Measurements from ENCODE around the gene PTGFRN.
"Not testable (repeated sequence)": the region's sequence is repeated elsewhere in the genome, so short reads cannot be mapped to it uniquely, and the experiment has no call there.

The PTGFRN gene

DNA sequence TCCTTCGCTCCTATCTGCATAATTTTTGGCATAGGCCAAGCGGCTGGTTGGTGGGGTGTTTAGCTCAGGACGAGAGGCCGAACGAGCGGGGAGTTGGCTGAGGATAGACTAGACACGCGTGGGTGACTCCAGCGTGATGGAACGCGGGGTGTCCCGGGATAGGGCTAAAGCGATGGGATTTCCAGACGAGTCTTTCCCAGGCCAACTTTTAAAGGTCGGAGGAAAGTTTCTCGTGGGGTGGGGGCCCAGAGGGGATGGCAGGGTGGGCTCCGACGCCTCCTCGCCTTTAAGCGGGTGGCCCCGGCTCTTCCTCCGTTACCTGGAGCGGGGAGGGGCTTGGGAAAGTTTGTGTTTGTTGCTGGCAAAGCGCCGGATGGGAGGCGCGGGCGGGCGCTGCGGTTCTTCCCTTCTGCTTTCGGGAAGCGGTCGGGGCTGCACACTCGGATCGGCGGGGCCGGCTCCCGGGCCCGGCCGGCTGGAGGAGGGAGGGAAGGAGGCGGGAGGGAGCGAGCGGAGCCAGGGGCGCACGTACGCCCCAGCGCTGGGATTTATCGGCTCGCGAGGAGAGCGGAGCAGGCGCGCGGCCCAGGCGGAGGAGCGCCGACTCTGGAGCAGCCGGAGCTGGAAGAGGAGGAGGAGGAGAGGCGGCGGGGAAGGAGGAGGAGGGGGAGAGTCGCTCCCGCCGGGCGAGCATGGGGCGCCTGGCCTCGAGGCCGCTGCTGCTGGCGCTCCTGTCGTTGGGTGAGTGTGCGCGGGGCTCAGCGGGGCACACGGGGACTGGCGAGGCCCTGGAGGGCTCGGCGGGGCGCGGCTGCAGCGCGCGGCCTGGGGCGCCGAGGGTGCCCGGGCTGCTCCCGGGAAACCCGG, at the start of gene PTGFRN:
PTGFRN (plus strand) TSS at position 405 of the 867 bp plus-strand sequence; CDS start at position 693, 288 bp downstream.
- FAIRE-seq = no peak

GRCh38 chr1:116860167-116860566, 49.5 kb upstream of the PTGFRN start:
- not testable (repeated sequence) for FAIRE-seq

DNA sequence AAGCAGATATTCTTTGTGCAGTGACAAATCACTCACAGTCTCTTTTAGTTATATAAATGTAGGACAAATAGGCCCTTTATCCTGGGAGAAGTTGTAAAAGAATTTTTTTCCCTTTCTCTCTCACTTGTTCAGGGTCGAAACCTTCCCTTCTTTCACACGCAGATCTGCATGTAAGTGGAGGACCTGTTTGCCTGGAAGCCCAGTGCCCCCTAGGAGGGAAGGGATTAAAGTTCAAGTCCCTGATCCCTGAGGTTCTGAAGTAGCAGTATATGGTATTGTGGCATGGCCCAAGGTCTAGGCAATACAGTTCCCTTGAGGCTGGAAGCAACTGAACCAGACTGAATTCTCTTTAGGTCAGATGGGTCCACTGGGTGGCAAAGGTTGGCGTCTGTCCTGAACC, 48.6 kb upstream of the PTGFRN start:
- FAIRE-seq = no peak

- not testable (repeated sequence) for FAIRE-seq
These were observed 46.7 kb upstream of the PTGFRN start for GRCh38 chr1:116863031-116863430.

- not testable (repeated sequence) for FAIRE-seq
These were observed 43.2 kb upstream of the PTGFRN start for GRCh38 chr1:116866478-116866877.

DNA sequence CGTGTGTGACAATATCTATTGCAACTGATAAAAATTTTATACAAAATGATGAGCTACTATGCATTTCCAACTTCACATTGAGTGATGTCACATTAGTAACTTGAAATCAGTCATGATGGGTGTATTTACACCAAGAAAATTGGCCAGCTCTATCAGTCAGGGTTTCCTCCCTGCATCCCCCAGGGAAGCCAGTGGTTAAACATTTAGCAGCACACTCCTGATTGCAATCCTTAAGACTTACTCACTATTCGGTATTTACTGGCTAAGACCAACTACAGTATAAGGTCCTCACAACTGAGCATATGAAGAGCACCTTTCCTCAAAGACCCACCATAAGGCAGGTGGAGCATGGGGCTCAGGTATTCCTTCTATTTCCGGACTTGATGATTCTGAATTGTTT, 41.3 kb upstream of the PTGFRN start:
- no peak for FAIRE-seq

- no peak for FAIRE-seq
These were observed 40.1 kb upstream of the PTGFRN start for GRCh38 chr1:116869611-116870010.

DNA sequence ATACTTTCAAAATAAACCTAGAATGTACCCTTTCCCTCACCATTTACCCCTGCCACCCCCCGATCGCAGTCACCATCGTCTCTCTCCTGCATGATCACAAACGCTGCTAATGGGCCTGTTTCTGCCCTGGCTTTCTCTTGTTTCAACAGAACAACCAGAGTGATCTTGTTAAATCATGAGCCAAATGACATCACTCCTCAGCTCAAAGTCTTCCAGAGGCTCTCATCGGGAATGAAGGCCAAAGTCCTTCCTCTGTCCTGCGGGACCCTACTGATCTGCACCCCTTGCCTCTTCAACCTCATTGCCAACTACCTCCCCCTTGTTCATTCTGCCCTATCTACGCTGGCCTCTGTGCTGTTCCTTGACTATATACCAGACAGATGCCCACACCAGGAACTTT, 39.4 kb upstream of the PTGFRN start:
- no peak for FAIRE-seq

- FAIRE-seq = no peak
These were observed 38.0 kb upstream of the PTGFRN start for GRCh38 chr1:116871779-116872146.

DNA sequence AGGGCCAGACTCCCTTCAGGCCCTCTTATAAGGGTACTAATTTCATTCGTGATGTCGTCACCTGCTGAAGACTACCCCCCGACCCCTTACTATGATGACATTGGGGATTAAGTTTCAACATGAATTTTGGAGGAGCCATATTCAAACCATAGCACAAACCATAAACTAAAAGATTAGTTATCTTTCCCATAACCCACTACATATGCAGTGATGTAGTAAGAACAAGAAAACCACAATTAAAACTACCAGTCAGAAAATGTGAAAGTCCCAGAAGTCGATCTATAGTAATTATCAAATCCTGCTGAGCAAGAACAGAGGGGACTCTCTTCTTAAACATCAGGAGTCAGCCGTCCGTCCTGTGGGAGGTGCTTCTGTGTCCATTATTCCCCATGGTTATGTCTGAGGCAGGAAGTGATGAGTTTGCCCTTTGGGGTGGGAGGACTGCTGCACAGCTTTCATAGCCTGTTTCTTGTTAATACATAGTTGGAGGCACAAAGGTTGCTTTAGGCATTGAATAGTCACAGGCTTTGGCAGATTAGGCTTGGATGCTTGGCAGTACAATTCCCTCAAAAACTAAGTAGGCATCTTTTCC, 35.9 kb upstream of the PTGFRN start:
- FAIRE-seq = no peak

- FAIRE-seq = no peak
These were observed 34.9 kb upstream of the PTGFRN start for GRCh38 chr1:116874733-116875249.

DNA sequence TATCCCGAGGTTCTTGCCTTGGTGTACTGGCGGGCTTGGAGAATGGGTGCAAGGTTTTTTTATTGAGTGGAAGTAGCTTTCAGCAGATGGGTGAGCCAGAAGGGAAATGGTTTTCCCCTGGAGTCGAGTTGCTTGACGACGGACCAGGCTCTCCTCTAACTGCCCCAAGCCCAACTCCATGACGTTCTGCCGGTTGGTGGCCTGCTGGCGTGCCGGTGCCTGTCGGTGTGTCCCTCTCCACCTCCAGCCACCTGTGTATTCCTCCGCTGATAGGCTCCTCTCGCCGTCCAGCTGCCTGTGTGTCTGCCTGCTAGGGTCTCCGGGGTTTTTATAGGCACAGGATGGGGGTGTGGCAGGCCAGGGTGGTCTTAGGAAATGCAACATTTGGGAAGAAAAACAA, 34.3 kb upstream of the PTGFRN start:
- FAIRE-seq = no peak

GRCh38 chr1:116875946-116876345, 33.8 kb upstream of the PTGFRN start:
- FAIRE-seq = not testable (repeated sequence)

DNA sequence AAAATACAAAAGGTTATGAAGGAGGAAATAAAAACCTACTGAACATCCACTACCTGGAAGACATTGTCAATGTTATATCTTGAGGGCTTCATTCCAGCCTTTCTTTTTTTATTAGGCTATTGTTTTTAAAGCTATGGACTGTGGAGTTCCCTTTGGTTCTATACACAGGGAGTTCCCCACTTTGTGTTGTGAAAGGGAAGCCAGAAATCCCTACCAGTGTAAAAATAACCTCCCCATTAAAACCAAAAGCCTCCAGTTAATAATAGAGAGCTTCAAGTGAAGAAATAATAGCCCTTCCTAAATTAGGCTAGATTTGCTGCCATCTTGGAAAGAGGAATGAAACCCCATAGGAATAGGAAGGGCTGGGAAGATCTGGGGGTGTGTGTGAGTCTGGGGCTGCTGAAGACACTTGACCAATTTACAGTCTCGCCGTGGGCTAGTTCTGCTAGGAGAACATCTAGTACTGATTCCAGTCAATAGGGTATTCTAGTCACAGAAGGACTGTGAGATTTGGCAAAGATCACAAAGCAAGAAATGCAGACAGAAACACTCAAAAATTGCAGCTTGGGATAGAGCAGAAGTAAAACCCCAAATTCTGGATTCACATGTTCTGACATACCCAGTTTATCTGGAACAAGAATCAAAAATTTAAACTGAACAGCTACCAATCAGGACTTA, 32.4 kb upstream of the PTGFRN start:
- no peak for FAIRE-seq

DNA sequence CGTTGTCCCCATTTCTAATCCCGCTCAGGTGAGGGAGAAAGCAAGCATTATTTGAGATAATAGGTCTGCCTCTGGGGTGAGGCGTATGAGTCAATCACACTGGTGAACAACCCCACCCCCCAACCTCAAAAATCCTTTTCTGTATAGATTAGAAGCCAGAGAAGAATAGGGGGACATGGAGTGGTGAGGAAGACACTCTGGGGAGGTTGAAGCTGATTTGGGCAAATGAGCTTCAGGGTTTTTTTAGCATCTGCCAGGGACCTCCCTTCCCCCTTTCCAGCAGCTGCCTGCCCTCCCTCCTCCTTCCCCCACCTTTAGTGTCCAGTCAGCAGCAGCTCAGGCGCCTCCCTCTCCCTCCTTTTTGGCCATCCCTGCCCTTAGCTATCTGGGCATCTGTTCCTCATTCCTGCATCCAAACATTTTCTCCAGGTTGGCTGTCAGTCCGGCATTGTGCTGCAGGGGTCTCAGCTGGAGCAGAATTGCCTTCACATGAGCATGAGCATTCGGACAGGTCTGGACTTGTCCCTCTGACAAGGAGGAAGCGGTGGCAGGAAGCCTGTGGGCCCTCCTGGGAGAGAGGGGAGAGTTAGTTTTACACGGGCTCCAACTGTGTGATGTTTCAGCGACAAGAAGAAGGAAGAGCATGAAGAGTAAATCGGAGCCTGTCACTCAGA, 30.8 kb upstream of the PTGFRN start:
- FAIRE-seq = no peak

- FAIRE-seq = no peak
These were observed 30.1 kb upstream of the PTGFRN start for GRCh38 chr1:116879478-116880133.

- FAIRE-seq = no peak
These were observed 28.8 kb upstream of the PTGFRN start for GRCh38 chr1:116880917-116881316.

- FAIRE-seq = no peak
These were observed 27.7 kb upstream of the PTGFRN start for GRCh38 chr1:116881879-116882520.

GRCh38 chr1:116882866-116883265, 26.9 kb upstream of the PTGFRN start:
- FAIRE-seq = no peak

- FAIRE-seq = no peak
These were observed 23.3 kb upstream of the PTGFRN start for GRCh38 chr1:116886291-116886878.

- FAIRE-seq = no peak
These were observed 22.5 kb upstream of the PTGFRN start for GRCh38 chr1:116887212-116887611.

GRCh38 chr1:116889380-116889779, 20.3 kb upstream of the PTGFRN start:
- no peak for FAIRE-seq
